Testis (tissue), 3 donors: ENCODE results near the gene OR2T10. TPM values are rescaled to one million over a fixed set of nuclear protein-coding genes. Genes with fewer than 3 reads are reported as not detected.
"Not testable (repeated sequence)": the region's sequence is repeated elsewhere in the genome, so short reads cannot be mapped to it uniquely, and the experiment has no call there.

Source experiments
- DNase-seq: peaks from one replicate; pipeline ENCODE4 v3.0.0-alpha.2; 2019
- H3K27ac ChIP-seq, 2 donors: fragments of 200-600 bp; sonication (generic); one replicate each; pipeline ENCODE4 v1.5.1; 2019
- H3K27me3 ChIP-seq: fragments of 200-600 bp; sonication (generic); one replicate; pipeline ENCODE4 v1.5.1; 2019
- H3K36me3 ChIP-seq: fragments of 200-600 bp; sonication (generic); one replicate; pipeline ENCODE4 v1.5.1; 2017; ENCODE audit warnings: low read depth; ENCODE audit errors: missing control alignments
- H3K4me1 ChIP-seq: fragments of 200-600 bp; sonication (generic); one replicate; pipeline ENCODE4 v1.5.1; 2019
- H3K4me3 ChIP-seq, 2 donors: fragments of 200-600 bp; sonication (generic); one replicate each; pipeline ENCODE4 v1.5.1; 2017 to 2019
- H3K9me3 ChIP-seq: fragments of 200-600 bp; sonication (generic); one replicate; pipeline ENCODE4 v1.5.1; 2017
- CTCF ChIP-seq, 3 experiments: fragments of 450-650 bp in 2 of 3; fragments of 200-600 bp in 1 of 3; sonication (generic) in 1 of 3; IDR thresholded peaks; one replicate each; pipeline ENCODE4 v1.5.1; 2016 to 2019; ENCODE audit warnings: antibody characterized with exemption in 3 of 3, mild to moderate bottlenecking in 2 of 3, moderate library complexity in 1 of 3
- POLR2A ChIP-seq: fragments of 450-650 bp; IDR thresholded peaks from one replicate; pipeline ENCODE4 v1.6.1; 2017; ENCODE audit warnings: antibody characterized with exemption, mild to moderate bottlenecking, moderate library complexity
- WGBS, 2 donors: methylation state at CpG; one replicate each; pipeline ENCODE4 v1.1.5; 2018; 5-methylcytosine and 5-hydroxymethylcytosine counted together
- intact Hi-C: fragments of 100-400 bp; cut with DNase I; formaldehyde crosslinking; loops from one replicate; pipeline ENCODE4 v1.15.1; 2023; ENCODE audit warnings: low total_unique reads
- polyA plus RNA-seq: library from polyadenylated mRNA; stranded (reverse); fragments of 350-450 nt; fragmentation: Illumina TruSeq; extraction: RNeasy Lipid Tissue Mini Kit (QIAGEN cat#74804); gene quantifications from one replicate; pipeline ENCODE4 v1.2.3, GENCODE V29; 2014; ENCODE audit warnings: low read depth, low replicate concordance; ENCODE audit not compliant: insufficient read depth
- total RNA-seq, 2 donors: library from RNA; depleted of rRNA; stranded (reverse); fragments of >200 nt; gene quantifications; one replicate each; pipeline ENCODE4 v1.2.3, GENCODE V29; 2016

OR2T10 gene
- total and polyA plus RNA-seq, 3 donors from 2014 or later = not detected

- H3K4me3 ChIP-seq = no peak overlapping the region
- no peak overlapping the region for H3K27ac ChIP-seq
- H3K27me3 ChIP-seq = no peaks in the 10 kb centered on the region
- no peaks in the 10 kb centered on the region for H3K9me3 ChIP-seq
- WGBS, 2 donors = 83 to 85% methylated on average over 9 of the region's 9 CpGs
- no peaks in the 10 kb centered on the region for H3K36me3 ChIP-seq
- intact Hi-C loops = no loop called here
- TF ChIP-seq CTCF (IDR thresholded peaks at IDR 0.05) (no peak), POLR2A (no peak)
- H3K4me1 ChIP-seq = no peaks in the 10 kb centered on the region
- DNase-seq = no peak
Observed at GRCh38 chr1:248576260-248576980, 21.1 kb downstream of the OR2T10 start.

GRCh38 chr1:248574657-248575056 lies 22.8 kb downstream of the OR2T10 start, which contains the start of gene OR2T34:
Gene OR2T34, minus strand, starts transcription at chr1:248574757. Its CDS starts 0 bp downstream, at chr1:248574757.
- H3K4me1 ChIP-seq, H3K27ac ChIP-seq, H3K4me3 ChIP-seq, DNase-seq, H3K9me3 ChIP-seq, H3K27me3 ChIP-seq, intact Hi-C loops, H3K36me3 ChIP-seq: not testable (repeated sequence)
- WGBS, 2 donors = 85 to 90% methylated on average over 3 of the region's 3 CpGs

- intact Hi-C loops, H3K27me3 ChIP-seq, H3K4me3 ChIP-seq, H3K4me1 ChIP-seq, H3K9me3 ChIP-seq, DNase-seq, H3K27ac ChIP-seq, H3K36me3 ChIP-seq: not testable (repeated sequence)
- 69 to 83% methylated on average over 2 to 5 of the region's 8 CpGs for WGBS, 2 donors
Observed at GRCh38 chr1:248573856-248574255, 23.6 kb downstream of the OR2T10 start.

- H3K27ac ChIP-seq, H3K4me1 ChIP-seq, H3K4me3 ChIP-seq, intact Hi-C loops, DNase-seq, H3K27me3 ChIP-seq, H3K36me3 ChIP-seq, H3K9me3 ChIP-seq: not testable (repeated sequence)
- WGBS, 2 donors = no CpG with 5 or more reads among the region's 1 CpG
Observed at GRCh38 chr1:248572049-248572448, 25.5 kb downstream of the OR2T10 start.

- H3K27ac ChIP-seq, H3K27me3 ChIP-seq, intact Hi-C loops, H3K9me3 ChIP-seq, H3K4me1 ChIP-seq, H3K4me3 ChIP-seq, DNase-seq, H3K36me3 ChIP-seq: not testable (repeated sequence)
- 76 to 88% methylated on average over 3 of the region's 3 CpGs for WGBS, 2 donors
Observed at GRCh38 chr1:248570811-248571210, 26.7 kb downstream of the OR2T10 start.

GRCh38 chr1:248569049-248569448 lies 28.5 kb downstream of the OR2T10 start:
- intact Hi-C loops, H3K36me3 ChIP-seq, H3K9me3 ChIP-seq, H3K27me3 ChIP-seq, DNase-seq, H3K27ac ChIP-seq, H3K4me3 ChIP-seq, H3K4me1 ChIP-seq: not testable (repeated sequence)
- 30 to 40% methylated on average over 2 of the region's 2 CpGs for WGBS, 2 donors

- H3K36me3 ChIP-seq, H3K27me3 ChIP-seq, DNase-seq, H3K4me1 ChIP-seq, intact Hi-C loops, H3K4me3 ChIP-seq, H3K9me3 ChIP-seq, H3K27ac ChIP-seq: not testable (repeated sequence)
- WGBS, 2 donors = 73 to 79% methylated on average over 11 of the region's 11 CpGs
Observed at GRCh38 chr1:248565530-248566373, 31.7 kb downstream of the OR2T10 start.

GRCh38 chr1:248562672-248563071 lies 34.8 kb downstream of the OR2T10 start, which contains the start of gene OR2T29:
Gene OR2T29, minus strand, starts transcription at chr1:248562772. Its CDS starts 3,281 bp downstream, at chr1:248559491.
- H3K9me3 ChIP-seq, H3K36me3 ChIP-seq, H3K4me3 ChIP-seq, H3K4me1 ChIP-seq, intact Hi-C loops, DNase-seq, H3K27me3 ChIP-seq, H3K27ac ChIP-seq: not testable (repeated sequence)
- 88 to 93% methylated on average over 1 of the region's 3 CpGs for WGBS, 2 donors

- H3K4me1 ChIP-seq, DNase-seq, H3K36me3 ChIP-seq, H3K27me3 ChIP-seq, H3K4me3 ChIP-seq, H3K27ac ChIP-seq, intact Hi-C loops, H3K9me3 ChIP-seq: not testable (repeated sequence)
- WGBS, 2 donors = no CpG with 5 or more reads among the region's 6 CpGs
Observed at GRCh38 chr1:248551027-248551426, 46.5 kb downstream of the OR2T10 start.

- H3K36me3 ChIP-seq, intact Hi-C loops, H3K27me3 ChIP-seq, H3K4me1 ChIP-seq, DNase-seq, H3K27ac ChIP-seq, H3K4me3 ChIP-seq, H3K9me3 ChIP-seq: not testable (repeated sequence)
- WGBS, 2 donors = no CpG with 5 or more reads among the region's 2 CpGs
Observed at GRCh38 chr1:248547383-248547782, 50.1 kb downstream of the OR2T10 start.
